Hepatocyte (in vitro differentiated cells): ENCODE results near the gene AOPEP. TPM values are rescaled to one million over a fixed set of nuclear protein-coding genes. Genes with fewer than 3 reads are reported as not detected.

Source experiments
- DNase-seq: peaks from one replicate; pipeline ENCODE4 v3.0.0-alpha.2; 2016; ENCODE audit warnings: low spot score
- H2AFZ ChIP-seq: fragments of 200-600 bp; sonication (generic); 2 replicates; pipeline ENCODE4 v1.6.0; 2016; ENCODE audit warnings: antibody characterized with exemption, mild to moderate bottlenecking
- H3K27ac ChIP-seq: fragments of 200-600 bp; sonication (generic); 2 replicates; pipeline ENCODE4 v1.5.1; 2016; ENCODE audit warnings: mild to moderate bottlenecking
- H3K27me3 ChIP-seq: fragments of 200-600 bp; sonication (generic); 2 replicates; pipeline ENCODE4 v1.6.1; 2016
- H3K36me3 ChIP-seq: fragments of 200-600 bp; sonication (generic); replicated peaks from 2 replicates; pipeline ENCODE4 v1.5.1; 2016; ENCODE audit warnings: low read depth; ENCODE audit not compliant: insufficient read depth
- H3K4me1 ChIP-seq: fragments of 200-600 bp; sonication (generic); 2 replicates; pipeline ENCODE4 v1.5.1; 2016; ENCODE audit warnings: mild to moderate bottlenecking, moderate library complexity; ENCODE audit not compliant: insufficient read depth
- H3K4me2 ChIP-seq: fragments of 200-600 bp; sonication (generic); 2 replicates; pipeline ENCODE4 v1.6.0; 2016
- H3K4me3 ChIP-seq: fragments of 200-600 bp; sonication (generic); 2 replicates; pipeline ENCODE4 v1.5.1; 2016; ENCODE audit warnings: mild to moderate bottlenecking
- H3K79me2 ChIP-seq: fragments of 200-600 bp; sonication (generic); 2 replicates; pipeline ENCODE4 v1.6.0; 2017; ENCODE audit warnings: mild to moderate bottlenecking
- H3K9me2 ChIP-seq: fragments of 200-600 bp; sonication (generic); replicated peaks from 2 replicates; pipeline ENCODE4 v1.6.0; 2017; ENCODE audit warnings: mild to moderate bottlenecking; ENCODE audit not compliant: insufficient read depth
- H3K9me3 ChIP-seq: fragments of 200-600 bp; sonication (generic); 2 replicates; pipeline ENCODE4 v1.5.1; 2016; ENCODE audit warnings: low read depth, mild to moderate bottlenecking
- H4K20me1 ChIP-seq: fragments of 200-600 bp; sonication (generic); 2 replicates; pipeline ENCODE4 v1.6.0; 2016; ENCODE audit warnings: mild to moderate bottlenecking; ENCODE audit not compliant: insufficient read depth, poor library complexity, severe bottlenecking
- EZH2 ChIP-seq: fragments of 200-600 bp; sonication (generic); IDR thresholded peaks from 2 replicates; pipeline ENCODE4 v1.6.1; 2016; ENCODE audit warnings: antibody characterized with exemption, mild to moderate bottlenecking, borderline replicate concordance
- EZH2phosphoT487 ChIP-seq: fragments of 200-600 bp; sonication (generic); IDR thresholded peaks from one replicate; pipeline ENCODE4 v1.6.1; 2018; ENCODE audit warnings: antibody characterized with exemption, mild to moderate bottlenecking, low read depth, moderate library complexity; ENCODE audit not compliant: unreplicated experiment, severe bottlenecking
- WGBS: methylation state at CpG from one replicate; pipeline ENCODE4 v1.1.6; 2016; ENCODE audit warnings: low lambda C conversion rate; ENCODE audit errors: missing lambda C conversion rate; 5-methylcytosine and 5-hydroxymethylcytosine counted together
- polyA plus RNA-seq: library from polyadenylated mRNA; unstranded; fragments of >200 nt; fragmentation: Nextera tagmentation; extraction: Ambion mirVana; gene quantifications from 2 replicates; pipeline ENCODE4 v1.2.1, GENCODE V29; 2016
- total RNA-seq: library from RNA; depleted of rRNA; stranded (reverse); fragments of >200 nt; gene quantifications from 2 replicates; pipeline ENCODE4 v1.2.3, GENCODE V29; 2014
- TF ChIP-seq, protein P1 (sequence below): fragments of 200-600 bp; sonication (generic); IDR thresholded peaks from 2 replicates; pipeline ENCODE4 v1.5.1; 2016; ENCODE audit warnings: antibody characterized with exemption, mild to moderate bottlenecking; ENCODE audit not compliant: poor library complexity

Gene AOPEP
- total and polyA plus RNA-seq, 2 experiments from 2014 or later = 82.8 to 101 TPM

DNA sequence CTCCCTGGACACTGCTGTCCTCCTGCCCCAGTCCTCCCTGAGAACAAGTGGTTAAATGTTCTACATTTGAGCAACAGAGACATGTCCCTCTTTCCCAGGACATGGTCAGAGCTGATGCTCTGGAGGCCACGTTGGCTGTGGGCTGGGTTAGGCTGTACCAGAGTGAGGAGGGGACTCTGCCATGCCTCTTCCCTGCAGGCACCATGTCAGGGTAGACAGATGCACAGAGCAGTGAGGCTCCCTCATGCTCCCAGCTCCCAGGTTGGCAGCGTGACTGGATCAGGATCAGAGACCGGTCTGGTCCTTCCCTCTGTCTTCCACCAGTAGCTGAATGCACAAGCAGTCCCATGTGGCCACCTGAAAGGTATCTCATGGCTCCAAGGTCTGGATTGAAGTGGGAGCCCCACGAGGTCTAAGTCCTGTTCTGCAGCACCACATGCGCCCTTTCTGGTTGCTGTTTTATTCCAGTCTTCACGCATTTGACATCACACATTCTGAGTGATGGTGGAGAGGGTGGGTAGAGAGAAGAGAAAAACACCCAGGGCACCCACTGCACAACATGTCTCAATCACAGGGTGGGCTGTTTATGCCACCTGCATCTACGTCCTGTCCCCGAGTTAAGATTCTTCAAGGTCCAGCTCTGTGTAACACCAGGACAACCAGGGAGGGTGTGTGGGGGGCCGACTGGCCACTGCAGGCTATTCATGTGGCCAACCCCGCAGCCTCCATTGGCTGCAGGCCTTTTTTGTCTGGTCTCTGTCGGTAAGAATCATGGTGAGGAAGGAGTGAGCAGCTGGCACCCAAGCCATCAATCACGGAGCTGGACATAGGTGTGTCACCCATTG lies 386.2 kb downstream of the AOPEP start:
- H3K4me2 ChIP-seq = no peak overlapping the region
- TF ChIP-seq EZH2 (no peak), EZH2phosphoT487 (no peak)
- TF ChIP-seq, protein P1, sequence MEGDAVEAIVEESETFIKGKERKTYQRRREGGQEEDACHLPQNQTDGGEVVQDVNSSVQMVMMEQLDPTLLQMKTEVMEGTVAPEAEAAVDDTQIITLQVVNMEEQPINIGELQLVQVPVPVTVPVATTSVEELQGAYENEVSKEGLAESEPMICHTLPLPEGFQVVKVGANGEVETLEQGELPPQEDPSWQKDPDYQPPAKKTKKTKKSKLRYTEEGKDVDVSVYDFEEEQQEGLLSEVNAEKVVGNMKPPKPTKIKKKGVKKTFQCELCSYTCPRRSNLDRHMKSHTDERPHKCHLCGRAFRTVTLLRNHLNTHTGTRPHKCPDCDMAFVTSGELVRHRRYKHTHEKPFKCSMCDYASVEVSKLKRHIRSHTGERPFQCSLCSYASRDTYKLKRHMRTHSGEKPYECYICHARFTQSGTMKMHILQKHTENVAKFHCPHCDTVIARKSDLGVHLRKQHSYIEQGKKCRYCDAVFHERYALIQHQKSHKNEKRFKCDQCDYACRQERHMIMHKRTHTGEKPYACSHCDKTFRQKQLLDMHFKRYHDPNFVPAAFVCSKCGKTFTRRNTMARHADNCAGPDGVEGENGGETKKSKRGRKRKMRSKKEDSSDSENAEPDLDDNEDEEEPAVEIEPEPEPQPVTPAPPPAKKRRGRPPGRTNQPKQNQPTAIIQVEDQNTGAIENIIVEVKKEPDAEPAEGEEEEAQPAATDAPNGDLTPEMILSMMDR = no peak

GRCh38 chr9:95115104-95115503 lies 388.6 kb downstream of the AOPEP start:
- Histone ChIP-seq H3K27me3 (no peaks in the 10 kb centered on the region), H4K20me1 (no peaks in the 10 kb centered on the region), H3K9me2 (no peaks in the 10 kb centered on the region), H3K36me3 (no peaks in the 10 kb centered on the region), H3K79me2 (no peaks in the 10 kb centered on the region), H3K27ac (no peak overlapping the region), H3K4me1 (no peaks in the 10 kb centered on the region), H2AFZ (no peak overlapping the region), H3K9me3 (no peaks in the 10 kb centered on the region), H3K4me3 (no peak overlapping the region), H3K4me2 (no peak overlapping the region)
- no peak for TF ChIP-seq EZH2phosphoT487
- TF ChIP-seq, protein P1 = no peak
- TF ChIP-seq EZH2 = no peak
- WGBS = 91% methylated on average over 6 of the region's 6 CpGs
- DNase-seq = no peak

More for the DNA sequence above, 386.2 kb downstream of the AOPEP start:
- no peak overlapping the region for H3K4me3 ChIP-seq
- H4K20me1 ChIP-seq = no peaks in the 10 kb centered on the region
- H2AFZ ChIP-seq = no peak overlapping the region
- no peak overlapping the region for H3K27ac ChIP-seq
- no peaks in the 10 kb centered on the region for H3K9me2 ChIP-seq
- DNase-seq = no peak
- H3K79me2 ChIP-seq = no peaks in the 10 kb centered on the region
- H3K9me3 ChIP-seq = no peaks in the 10 kb centered on the region
- H3K27me3 ChIP-seq = no peaks in the 10 kb centered on the region
- H3K4me1 ChIP-seq = no peaks in the 10 kb centered on the region
- 98% methylated on average over 12 of the region's 12 CpGs for WGBS
- no peaks in the 10 kb centered on the region for H3K36me3 ChIP-seq

GRCh38 chr9:95116002-95116807 lies 389.7 kb downstream of the AOPEP start:
- Histone ChIP-seq H2AFZ (no peak overlapping the region), H3K4me2 (no peak overlapping the region), H3K4me1 (no peaks in the 10 kb centered on the region), H3K79me2 (no peaks in the 10 kb centered on the region), H3K9me3 (no peaks in the 10 kb centered on the region), H4K20me1 (no peaks in the 10 kb centered on the region), H3K27ac (no peak overlapping the region), H3K36me3 (no peaks in the 10 kb centered on the region), H3K27me3 (no peaks in the 10 kb centered on the region), H3K9me2 (no peaks in the 10 kb centered on the region), H3K4me3 (no peak overlapping the region)
- DNase-seq = no peak
- TF ChIP-seq EZH2phosphoT487 (no peak), EZH2 (no peak)
- TF ChIP-seq, protein P1 = peak; percentile 43
- WGBS = 81% methylated on average over 11 of the region's 11 CpGs
